ENCODE data around the gene ASRGL1.
A peak's percentile ranks its signal among the peaks of the same experiment; 100 is the strongest.
"Not testable (repeated sequence)": the region's sequence is repeated elsewhere in the genome, so short reads cannot be mapped to it uniquely, and the experiment has no call there.

Gene ASRGL1

GRCh38 chr11:62337303-62338181 lies at the start of gene ASRGL1:
TSS of gene ASRGL1 (plus strand) at chr11:62337448. CDS start at chr11:62337978, 530 bp downstream.
- in situ Hi-C loops (cut with HindIII; ENCODE audit: low pct_ligation_motif_present, low pct_unique_long_range_greater_than_20kb, low sequenced_read_pairs) = no loop called here
- DNase-seq = peak; percentile 56

GRCh38 chr11:62295504-62295903 lies 41.7 kb upstream of the ASRGL1 start:
- peak; percentile 15 for DNase-seq

GRCh38 chr11:62298975-62299374 lies 38.3 kb upstream of the ASRGL1 start, which contains the start of gene SCGB1D4:
TSS of gene SCGB1D4 (minus strand) at chr11:62299075. CDS start at chr11:62299010, 65 bp downstream.
- no peak for DNase-seq
- in situ Hi-C loops (cut with HindIII; ENCODE audit: low pct_ligation_motif_present, low pct_unique_long_range_greater_than_20kb, low sequenced_read_pairs) = no loop called here

More at GRCh38 chr11:62295504-62295903, 41.7 kb upstream of the ASRGL1 start:
- in situ Hi-C loops (cut with HindIII; ENCODE audit: low pct_ligation_motif_present, low pct_unique_long_range_greater_than_20kb, low sequenced_read_pairs) = no loop called here

- DNase-seq = no peak
- in situ Hi-C loops (cut with HindIII; ENCODE audit: low pct_ligation_motif_present, low pct_unique_long_range_greater_than_20kb, low sequenced_read_pairs) = no loop called here
Measured at GRCh38 chr11:62306227-62306626, 31.0 kb upstream of the ASRGL1 start.

GRCh38 chr11:62307950-62308349 lies 29.3 kb upstream of the ASRGL1 start:
- in situ Hi-C loops (cut with HindIII; ENCODE audit: low pct_ligation_motif_present, low pct_unique_long_range_greater_than_20kb, low sequenced_read_pairs) = no loop called here
- no peak for DNase-seq

GRCh38 chr11:62309991-62310390 lies 27.3 kb upstream of the ASRGL1 start:
- in situ Hi-C loops (cut with HindIII; ENCODE audit: low pct_ligation_motif_present, low pct_unique_long_range_greater_than_20kb, low sequenced_read_pairs) = no loop called here
- DNase-seq = no peak

- in situ Hi-C loops (cut with HindIII; ENCODE audit: low pct_ligation_motif_present, low pct_unique_long_range_greater_than_20kb, low sequenced_read_pairs) = no loop called here
- DNase-seq = no peak
Measured at GRCh38 chr11:62315431-62315830, 21.8 kb upstream of the ASRGL1 start.

- in situ Hi-C loops (cut with HindIII; ENCODE audit: low pct_ligation_motif_present, low pct_unique_long_range_greater_than_20kb, low sequenced_read_pairs) = no loop called here
Measured at GRCh38 chr11:62322524-62322923, 14.7 kb upstream of the ASRGL1 start.

GRCh38 chr11:62324731-62325556 lies 12.3 kb upstream of the ASRGL1 start:
- DNase-seq = peak; percentile 19
- in situ Hi-C loops (cut with HindIII; ENCODE audit: low pct_ligation_motif_present, low pct_unique_long_range_greater_than_20kb, low sequenced_read_pairs) = no loop called here

More at GRCh38 chr11:62322524-62322923, 14.7 kb upstream of the ASRGL1 start:
- no peak for DNase-seq

GRCh38 chr11:62325781-62326180 lies 11.5 kb upstream of the ASRGL1 start:
- DNase-seq = peak; percentile 1
- in situ Hi-C loops (cut with HindIII; ENCODE audit: low pct_ligation_motif_present, low pct_unique_long_range_greater_than_20kb, low sequenced_read_pairs) = not testable (repeated sequence)

- in situ Hi-C loops (cut with HindIII; ENCODE audit: low pct_ligation_motif_present, low pct_unique_long_range_greater_than_20kb, low sequenced_read_pairs); DNase-seq: not testable (repeated sequence)
Measured at GRCh38 chr11:62326719-62327118, 10.5 kb upstream of the ASRGL1 start.

- DNase-seq; in situ Hi-C loops (cut with HindIII; ENCODE audit: low pct_ligation_motif_present, low pct_unique_long_range_greater_than_20kb, low sequenced_read_pairs): not testable (repeated sequence)
Measured at GRCh38 chr11:62327541-62327940, 9.7 kb upstream of the ASRGL1 start.

GRCh38 chr11:62331264-62331663 lies 6.0 kb upstream of the ASRGL1 start:
- in situ Hi-C loops (cut with HindIII; ENCODE audit: low pct_ligation_motif_present, low pct_unique_long_range_greater_than_20kb, low sequenced_read_pairs); DNase-seq: not testable (repeated sequence)

- in situ Hi-C loops (cut with HindIII; ENCODE audit: low pct_ligation_motif_present, low pct_unique_long_range_greater_than_20kb, low sequenced_read_pairs) = no loop called here
- no peak for DNase-seq
Measured at GRCh38 chr11:62333768-62334167, 3.5 kb upstream of the ASRGL1 start.

GRCh38 chr11:62336949-62337302 lies 322 bp upstream of the ASRGL1 start:
- DNase-seq; in situ Hi-C loops (cut with HindIII; ENCODE audit: low pct_ligation_motif_present, low pct_unique_long_range_greater_than_20kb, low sequenced_read_pairs): not testable (repeated sequence)

GRCh38 chr11:62338218-62338617 lies 970 bp downstream of the ASRGL1 start:
- no peak for DNase-seq
- in situ Hi-C loops (cut with HindIII; ENCODE audit: low pct_ligation_motif_present, low pct_unique_long_range_greater_than_20kb, low sequenced_read_pairs) = no loop called here

- peak; percentile 39 for DNase-seq
- in situ Hi-C loops (cut with HindIII; ENCODE audit: low pct_ligation_motif_present, low pct_unique_long_range_greater_than_20kb, low sequenced_read_pairs) = no loop called here
Measured at GRCh38 chr11:62340269-62340901, 3.1 kb downstream of the ASRGL1 start.

GRCh38 chr11:62341588-62341987 lies 4.3 kb downstream of the ASRGL1 start:
- no peak for DNase-seq
- in situ Hi-C loops (cut with HindIII; ENCODE audit: low pct_ligation_motif_present, low pct_unique_long_range_greater_than_20kb, low sequenced_read_pairs) = no loop called here

All from ACHN (cell line).